Stimulated activated CD4-positive, alpha-beta T cell treated with anti-CD3 and anti-CD28 coated beads, Interleukin-12 subunit alpha, Interleukin-12 subunit beta, amount 100 ng/mL, for 48 hours (primary cell): ENCODE measurements around the gene CXCL10.

Experiments
- DNase-seq, 3 donors: peaks; one replicate each; pipeline ENCODE4 v3.0.0-alpha.2; 2020; ENCODE audit warnings: low read depth in 2 of 3, low spot score in 1 of 3

CXCL10 gene

DNA sequence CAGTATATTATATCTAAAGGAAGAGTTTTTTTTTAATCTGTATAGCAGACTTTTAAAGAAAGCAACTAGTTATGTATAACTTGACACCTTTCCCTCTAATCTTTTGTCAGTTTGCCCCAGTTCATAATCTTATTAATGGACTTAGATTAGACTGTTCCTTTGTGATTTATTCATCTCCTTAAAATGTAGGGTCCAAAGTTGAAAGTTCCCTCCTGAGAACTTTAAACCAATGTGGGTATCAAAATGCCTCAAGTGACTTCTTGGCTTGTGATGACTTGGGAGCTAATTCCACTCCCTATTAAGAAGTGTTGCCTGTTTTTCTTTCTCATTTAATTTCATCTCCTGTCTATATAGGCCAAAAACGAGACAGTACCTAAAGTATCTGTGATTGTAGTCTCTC, 26.2 kb downstream of the CXCL10 start:
- DNase-seq = no peak

DNA sequence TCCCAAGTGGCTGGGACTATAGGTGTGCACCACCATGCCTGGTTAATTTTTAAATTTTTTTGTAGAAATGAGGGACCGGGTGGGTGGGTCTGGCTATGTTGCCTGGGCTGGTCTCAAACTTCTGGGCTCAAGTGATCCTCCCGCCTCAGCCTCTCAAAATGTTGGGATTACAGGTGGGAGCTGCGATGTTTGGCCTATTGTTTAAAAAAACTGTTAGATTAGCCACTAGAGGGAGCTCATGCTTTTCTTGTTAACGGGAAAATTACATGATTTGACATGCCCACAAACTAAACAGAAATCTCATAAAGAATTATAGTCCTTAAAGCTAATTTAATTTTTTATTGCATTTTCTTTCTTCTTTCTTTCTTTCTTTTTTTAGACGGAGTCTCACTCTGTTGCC, 27.6 kb downstream of the CXCL10 start:
- DNase-seq = no peak

GRCh38 chr4:75992462-75992861, 30.8 kb downstream of the CXCL10 start:
- DNase-seq = no peak

DNA sequence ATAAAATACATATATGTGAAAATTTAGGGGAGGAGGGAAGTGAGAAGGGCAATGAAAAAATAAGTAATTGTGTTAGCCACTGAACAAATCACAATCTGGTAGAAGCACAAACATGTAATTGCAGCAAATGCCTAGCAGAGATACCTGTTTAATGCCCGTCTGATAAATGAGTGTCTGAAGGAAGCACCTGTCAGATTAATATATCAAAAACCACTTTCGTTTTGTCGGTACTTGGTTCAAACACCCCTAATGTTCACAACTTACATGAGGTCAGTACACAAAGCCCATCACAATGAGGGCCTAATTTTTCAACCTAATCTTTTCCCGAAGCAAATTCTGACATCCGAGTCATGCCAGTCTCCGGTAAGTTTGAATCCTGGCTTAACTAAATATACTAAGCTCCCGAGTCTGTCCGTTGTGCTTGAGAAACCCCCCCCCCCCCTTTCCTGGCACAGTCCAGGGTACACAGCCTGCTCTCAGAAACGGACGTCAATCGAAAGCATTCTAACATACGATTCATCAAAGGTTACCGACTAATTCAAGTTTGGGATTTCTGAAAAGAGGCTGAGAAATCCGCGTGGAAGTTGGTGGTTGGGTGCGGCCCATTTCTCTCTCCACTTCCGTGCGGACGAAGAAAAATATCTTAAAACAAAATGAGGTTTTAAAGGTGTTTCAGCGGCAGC, 33.3 kb downstream of the CXCL10 start:
- DNase-seq = no peak

- DNase-seq = no peak
Observed at GRCh38 chr4:75985116-75985515, 38.2 kb downstream of the CXCL10 start.

GRCh38 chr4:75980576-75980975, 42.7 kb downstream of the CXCL10 start:
- DNase-seq = no peak

GRCh38 chr4:75976177-75976576, 47.1 kb downstream of the CXCL10 start:
- no peak for DNase-seq

GRCh38 chr4:75973766-75974165, 49.5 kb downstream of the CXCL10 start:
- DNase-seq = no peak
